B cell (primary cell): ENCODE results near the gene S100A8.

Experiments used
- CTCF ChIP-seq: fragments of 200-600 bp; IDR thresholded peaks from one replicate; pipeline ENCODE4 v1.8.0; 2022; ENCODE audit warnings: antibody characterized with exemption, mild to moderate bottlenecking
- EZH2 ChIP-seq: IDR thresholded peaks from 2 replicates; pipeline ENCODE4 v1.6.1; 2012; ENCODE audit warnings: borderline replicate concordance, low read depth, mild to moderate bottlenecking, moderate library complexity, low read length; ENCODE audit not compliant: insufficient read depth, poor library complexity, severe bottlenecking

GRCh38 chr1:153349363-153350320 is 41.2 kb downstream of the S100A8 start:
- TF ChIP-seq CTCF (no peak), EZH2 (no peak)
